GM21619 (cell line): ENCODE results near the gene PPP1R12B.
"Not testable (repeated sequence)": the region's sequence is repeated elsewhere in the genome, so short reads cannot be mapped to it uniquely, and the experiment has no call there.

Source experiments
- ATAC-seq: cut with Tn5 transposase; IDR thresholded peaks from one replicate; pipeline ENCODE4 v1.9.1; 2021; ENCODE audit not compliant: unreplicated experiment

PPP1R12B gene

DNA sequence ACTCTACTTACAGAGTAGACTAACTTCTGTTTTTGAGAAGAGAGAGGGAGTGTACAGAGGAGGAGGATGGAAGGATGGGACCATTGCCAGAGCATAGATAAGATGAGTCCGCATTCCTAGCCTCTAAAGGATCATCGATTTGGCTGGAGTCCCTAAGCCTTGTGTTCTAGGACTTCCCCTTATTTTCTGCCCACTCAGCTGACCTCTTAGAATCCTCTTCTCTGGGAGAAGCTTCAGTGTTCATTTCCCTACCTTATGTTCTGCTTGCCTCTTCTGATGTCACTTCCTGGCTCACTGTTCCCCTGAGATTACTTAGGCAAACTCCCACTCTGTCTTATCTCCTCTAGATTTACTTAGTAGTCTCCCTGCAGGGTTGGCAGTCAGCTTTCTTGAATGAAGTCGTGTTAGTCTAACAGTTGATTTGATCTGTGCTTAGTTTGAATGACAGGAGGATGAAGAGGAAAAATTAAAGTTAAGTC, 205.1 kb downstream of the PPP1R12B start:
- ATAC-seq: peak; percentile 60

- ATAC-seq: not testable (repeated sequence)
Measured at GRCh38 chr1:202554619-202555018, 206.1 kb downstream of the PPP1R12B start.

DNA sequence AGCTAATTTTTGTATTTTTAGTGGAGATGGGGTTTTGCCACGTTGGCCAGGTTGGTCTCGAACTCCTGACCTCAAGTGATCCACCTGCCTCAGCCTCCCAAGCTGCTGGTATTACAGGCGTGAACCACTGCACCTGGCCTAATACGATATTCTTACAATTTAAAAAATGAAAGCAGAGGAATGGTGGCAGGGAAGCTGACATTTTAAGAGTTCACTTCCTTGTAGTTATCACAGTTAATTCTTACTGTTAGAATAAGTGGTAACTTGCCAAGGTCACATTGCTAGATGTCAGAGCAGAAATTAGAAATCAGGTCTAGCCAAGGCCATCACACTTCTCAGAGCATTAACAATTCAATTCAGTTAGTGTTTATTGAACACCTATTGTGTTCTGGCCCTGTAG, 207.5 kb downstream of the PPP1R12B start:
- ATAC-seq: not testable (repeated sequence)

DNA sequence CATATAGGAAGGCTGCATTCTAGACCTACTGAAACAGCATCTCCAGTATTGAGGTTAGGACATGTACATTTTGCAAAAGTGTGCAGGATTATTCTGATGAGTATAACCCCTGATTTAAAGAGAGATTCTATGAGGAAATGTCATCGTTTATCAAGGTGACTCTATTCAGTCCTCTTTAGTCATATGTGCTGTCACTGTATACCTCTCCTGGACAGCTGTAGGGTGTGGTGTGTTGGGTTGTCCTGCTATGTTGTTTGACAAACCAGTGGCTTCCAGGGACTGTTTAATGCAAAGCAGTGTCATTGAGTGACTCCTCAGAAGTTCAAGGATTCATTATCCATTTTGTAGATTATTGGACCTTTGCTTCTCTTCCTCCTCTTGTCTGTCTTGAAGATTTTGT, 209.2 kb downstream of the PPP1R12B start:
- ATAC-seq: not testable (repeated sequence)

- no peak for ATAC-seq
Measured at GRCh38 chr1:202561240-202561639, 212.7 kb downstream of the PPP1R12B start.

DNA sequence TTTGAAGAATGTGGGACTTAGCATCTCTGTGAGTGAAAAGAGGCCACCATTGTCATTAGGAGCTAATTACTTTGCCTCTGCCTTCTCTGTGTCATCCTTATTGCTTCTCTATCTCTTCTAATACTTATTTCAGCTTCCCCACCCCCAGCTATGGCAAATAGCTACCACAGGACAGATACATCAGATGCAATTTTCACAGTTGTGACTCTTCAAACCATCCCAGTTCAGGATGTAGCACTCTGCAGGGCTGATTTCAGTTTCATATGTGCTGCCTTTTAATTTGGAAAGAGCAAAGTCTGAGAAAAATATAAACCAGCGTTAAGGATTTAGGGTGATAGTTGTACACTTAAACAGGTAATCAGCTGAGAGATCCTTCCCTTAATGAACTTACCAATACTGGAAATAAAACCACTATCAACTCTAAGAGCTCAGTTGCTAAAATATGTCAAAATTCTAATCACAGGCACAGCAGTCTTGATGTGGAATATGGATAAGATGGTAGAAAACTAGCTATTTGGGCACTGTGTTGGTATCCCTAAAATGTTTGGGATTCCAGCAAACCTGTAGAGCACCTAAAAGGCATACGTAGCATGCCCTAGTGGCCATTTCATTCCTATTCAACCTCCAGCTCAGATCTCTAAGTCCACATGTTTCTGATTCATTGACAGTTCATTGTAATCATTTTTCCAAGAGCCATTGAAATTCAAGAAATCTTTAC, 213.4 kb downstream of the PPP1R12B start:
- no peak for ATAC-seq

DNA sequence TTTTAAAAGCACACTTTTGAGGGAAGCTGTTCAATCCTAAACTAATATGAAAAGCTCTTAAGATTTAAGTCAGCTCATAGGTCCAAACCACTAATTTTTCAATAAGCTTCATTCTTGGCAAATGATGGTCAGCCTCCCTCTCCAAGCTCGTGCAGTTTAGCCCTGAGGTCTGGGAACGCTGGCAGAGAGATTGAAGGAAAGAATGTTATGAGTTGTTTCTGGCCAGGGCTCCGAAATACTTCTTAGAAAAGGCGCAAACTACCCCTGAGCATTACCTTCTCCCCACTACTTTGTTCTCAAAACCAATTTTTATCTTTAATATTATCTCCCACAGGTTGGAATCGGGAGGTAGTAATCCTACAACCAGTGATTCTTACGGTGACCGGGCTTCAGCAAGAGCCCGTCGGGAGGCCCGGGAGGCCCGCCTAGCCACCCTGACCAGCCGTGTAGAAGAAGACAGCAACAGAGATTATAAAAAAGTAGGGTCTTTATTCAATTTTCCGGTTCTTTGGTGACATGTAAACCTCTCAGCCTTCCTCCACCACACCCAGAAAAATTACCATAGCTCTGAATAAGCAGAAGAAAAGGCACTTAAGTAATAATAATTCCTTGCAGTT, 214.1 kb downstream of the PPP1R12B start:
- no peak for ATAC-seq

DNA sequence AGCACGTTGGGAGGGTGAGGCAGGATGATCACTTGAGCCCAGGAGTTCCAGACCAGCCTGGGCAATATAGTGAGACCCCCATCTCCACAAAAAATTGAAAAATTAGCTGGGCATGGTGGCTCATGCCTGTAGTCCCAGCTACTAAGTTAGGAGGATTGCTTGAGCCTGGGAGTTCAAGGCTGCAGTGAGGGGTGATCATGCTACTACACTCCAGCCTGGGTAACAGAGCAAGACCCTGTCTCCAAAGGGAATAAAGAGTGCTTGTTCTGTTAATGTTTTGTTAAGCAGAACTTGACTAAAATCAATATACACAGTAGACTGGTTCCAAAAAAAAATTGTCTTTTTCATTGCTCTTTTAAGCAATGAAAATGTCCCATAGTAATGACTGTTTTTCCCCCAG, 215.3 kb downstream of the PPP1R12B start:
- ATAC-seq: no peak

DNA sequence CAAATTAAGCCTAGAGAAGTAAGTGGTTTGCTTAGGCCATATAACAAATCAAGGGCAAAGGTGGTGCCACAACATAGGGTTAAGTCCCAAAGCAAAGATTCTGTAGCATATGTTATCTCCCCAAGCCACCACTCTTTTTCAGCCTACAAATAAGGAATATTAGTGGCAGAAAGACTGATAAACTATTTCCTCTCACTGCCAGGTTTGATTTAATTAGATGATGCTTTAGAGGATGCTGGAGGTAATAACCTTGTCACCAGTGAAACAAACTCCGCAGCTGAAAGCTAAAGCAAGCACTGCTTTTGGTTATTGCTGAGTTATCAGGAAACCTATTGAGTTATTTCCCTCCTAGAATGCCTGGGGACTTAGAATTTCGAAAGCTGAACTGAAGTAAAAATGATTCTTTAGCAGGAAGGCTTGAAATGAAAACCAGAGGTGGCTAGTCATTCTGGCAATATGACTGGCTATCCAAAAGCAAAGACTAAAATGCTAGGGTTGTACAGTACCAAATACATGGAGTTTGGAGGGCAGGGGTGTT, 216.5 kb downstream of the PPP1R12B start:
- ATAC-seq: no peak

DNA sequence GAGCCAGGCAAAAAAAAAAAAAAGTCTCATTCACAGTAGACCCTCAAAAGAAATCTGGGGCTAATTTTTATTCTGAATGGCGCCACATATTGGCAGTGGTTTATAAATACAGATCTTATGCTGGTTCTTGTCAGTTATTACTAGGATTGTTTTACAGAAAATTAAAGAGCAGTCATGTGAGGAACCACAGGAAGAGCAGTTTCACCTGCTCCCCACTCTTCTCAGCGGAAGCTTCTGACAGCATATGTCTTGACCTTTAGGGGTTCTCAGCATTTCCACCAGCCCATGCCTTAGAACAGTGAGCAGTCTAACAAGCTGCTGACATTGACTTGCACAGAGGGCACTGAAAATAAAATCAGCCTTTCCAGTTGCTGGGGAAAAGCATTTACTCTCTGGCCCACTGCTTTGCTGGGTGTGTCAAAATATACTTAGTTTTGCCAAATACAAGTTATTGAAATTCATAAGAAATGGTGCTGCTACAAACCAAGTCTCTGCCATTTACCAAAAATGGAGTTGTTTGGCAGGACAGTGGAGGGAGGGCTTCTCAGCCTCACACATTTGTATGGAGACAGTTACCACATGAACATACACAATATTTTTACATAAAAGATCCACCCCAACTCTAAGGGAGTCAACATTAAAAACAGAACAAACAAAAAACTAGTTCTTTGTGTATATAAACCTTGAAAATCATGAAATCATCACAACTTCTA, 217.5 kb downstream of the PPP1R12B start:
- ATAC-seq: peak; percentile 86

DNA sequence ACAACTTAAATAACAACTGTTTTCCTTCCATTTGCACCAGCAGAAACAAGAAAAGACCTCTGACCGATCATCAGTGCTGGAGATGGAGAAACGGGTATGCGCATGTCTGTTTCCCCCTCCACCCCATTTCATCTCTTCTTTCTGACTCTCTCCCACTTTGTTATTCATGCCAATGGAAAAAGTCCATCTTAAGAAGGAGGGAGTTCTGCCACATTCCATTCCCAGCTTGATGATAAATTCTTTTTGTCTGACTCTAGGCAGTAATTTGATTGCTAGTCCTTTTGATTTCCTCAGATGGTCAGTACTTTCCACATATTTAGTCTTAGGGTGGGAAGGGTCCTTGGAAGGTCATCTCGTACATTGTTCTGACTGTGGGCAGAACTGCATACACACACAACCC, 219.2 kb downstream of the PPP1R12B start:
- ATAC-seq: no peak

DNA sequence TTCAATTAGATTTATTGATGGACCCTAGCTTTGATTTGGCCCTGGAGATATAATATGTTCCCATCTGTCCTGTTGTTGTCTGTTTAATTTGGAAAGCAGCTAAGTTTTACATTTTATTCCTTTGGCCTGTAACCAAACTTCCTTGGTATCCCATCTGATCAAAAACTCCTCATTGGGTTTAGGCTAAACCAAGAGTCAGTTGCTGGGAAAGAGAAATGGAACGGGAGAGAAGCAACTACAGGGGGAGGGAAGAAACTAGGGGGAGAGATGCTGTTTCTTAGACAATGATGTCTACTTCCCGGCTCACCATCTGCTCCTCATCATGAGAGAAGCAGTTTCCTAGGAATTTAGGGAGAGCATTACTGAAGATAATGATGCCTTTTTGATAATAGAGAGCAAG, 219.9 kb downstream of the PPP1R12B start:
- no peak for ATAC-seq

GRCh38 chr1:202568826-202569225, 220.3 kb downstream of the PPP1R12B start:
- ATAC-seq: no peak

DNA sequence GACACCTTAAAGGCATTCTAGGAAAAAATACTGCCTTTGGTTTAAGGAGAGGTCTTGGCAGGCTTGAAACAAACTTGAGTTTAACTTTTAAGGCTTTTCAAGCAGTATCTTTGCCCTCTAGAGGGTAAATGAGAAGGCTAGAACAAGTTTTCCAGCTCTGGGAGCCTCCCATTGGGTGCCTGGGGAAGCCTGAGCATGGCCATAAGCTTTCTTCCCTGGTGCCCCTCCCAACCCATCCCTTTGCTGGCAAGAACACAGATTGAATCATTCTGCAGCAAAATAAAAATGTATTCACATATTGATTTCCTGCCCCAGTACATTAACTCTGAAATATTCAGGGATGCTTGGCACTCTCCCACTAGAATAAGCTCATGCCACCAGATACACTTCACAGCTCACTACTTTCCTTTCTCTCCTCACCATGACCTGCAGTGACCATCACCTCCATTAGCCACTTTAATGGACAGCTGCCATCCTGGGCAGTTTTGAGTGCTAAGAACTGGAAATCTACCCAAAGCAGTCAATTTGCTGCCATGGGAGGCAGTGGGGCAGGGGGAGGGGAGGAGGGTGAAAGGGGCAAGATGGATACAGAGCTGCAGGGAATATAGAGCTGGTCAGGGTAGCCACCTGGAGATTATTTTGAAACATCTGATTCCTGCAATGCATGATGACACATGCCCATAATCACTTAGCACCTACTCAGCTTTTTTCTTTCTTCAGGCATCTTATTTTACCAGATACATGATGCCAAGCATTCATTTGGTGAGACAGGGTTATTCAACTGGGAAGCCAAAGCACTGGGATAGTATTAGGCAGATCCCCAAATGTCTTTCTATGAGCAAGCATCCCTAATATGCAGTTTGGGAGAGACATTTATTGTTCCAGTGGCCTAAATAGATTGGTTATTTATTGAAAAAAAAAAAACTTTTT, 221.2 kb downstream of the PPP1R12B start:
- no peak for ATAC-seq

GRCh38 chr1:202571719-202572339, 223.3 kb downstream of the PPP1R12B start:
- no peak for ATAC-seq

GRCh38 chr1:202572867-202573266, 224.4 kb downstream of the PPP1R12B start:
- ATAC-seq: no peak

DNA sequence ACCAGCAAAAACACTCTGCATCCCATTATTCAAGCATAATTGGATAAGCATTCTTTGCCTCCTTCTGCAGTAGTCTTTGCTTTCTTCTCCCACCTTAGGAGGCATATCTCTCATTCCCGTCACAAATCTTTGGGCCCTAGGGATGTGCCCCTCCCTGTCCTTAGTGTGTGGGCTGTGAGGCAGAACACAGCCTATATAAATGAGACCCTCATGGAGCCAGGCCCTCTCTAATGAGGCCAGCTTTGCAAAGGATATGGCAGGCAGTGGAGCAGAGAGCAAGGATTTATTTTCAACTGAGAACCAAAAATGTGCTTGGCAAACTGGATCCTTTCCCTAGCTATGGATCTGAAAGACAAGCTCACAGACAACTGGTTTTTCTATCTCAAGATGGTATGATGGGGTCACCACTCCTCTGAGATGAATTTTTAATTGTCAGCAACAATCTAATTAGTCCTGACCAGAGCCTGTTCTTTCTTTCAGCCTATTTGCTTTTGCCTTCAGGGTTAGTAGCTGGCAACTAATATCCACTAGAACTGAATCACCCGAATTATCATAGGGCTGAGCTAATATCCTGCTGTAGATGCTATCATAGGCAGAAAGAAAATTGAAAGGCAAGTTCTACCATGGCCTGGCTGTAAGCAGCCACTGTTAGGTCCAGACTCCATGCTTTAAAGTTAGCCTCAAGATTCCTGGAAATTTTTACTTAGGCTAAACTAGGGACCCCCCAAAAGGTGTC, 227.6 kb downstream of the PPP1R12B start:
- no peak for ATAC-seq

DNA sequence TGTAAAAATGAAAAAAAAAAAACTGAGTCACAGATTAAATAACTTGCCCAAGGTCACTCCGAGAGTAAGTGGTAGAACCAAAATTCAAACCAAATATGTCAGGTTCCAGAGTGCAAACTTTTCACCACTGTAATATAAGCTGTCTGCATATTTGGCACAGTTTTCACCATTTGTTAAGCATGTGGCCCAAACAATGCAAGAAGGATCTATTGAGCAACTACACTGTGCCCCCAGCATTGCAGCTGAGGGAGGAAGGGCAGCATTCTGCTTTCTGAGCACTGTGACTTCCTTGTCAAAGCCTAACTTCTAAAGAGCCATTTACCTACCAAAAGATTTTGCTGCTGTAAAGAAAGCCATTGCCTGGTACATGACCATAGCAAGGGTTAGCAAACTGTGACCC, 228.3 kb downstream of the PPP1R12B start:
- no peak for ATAC-seq

DNA sequence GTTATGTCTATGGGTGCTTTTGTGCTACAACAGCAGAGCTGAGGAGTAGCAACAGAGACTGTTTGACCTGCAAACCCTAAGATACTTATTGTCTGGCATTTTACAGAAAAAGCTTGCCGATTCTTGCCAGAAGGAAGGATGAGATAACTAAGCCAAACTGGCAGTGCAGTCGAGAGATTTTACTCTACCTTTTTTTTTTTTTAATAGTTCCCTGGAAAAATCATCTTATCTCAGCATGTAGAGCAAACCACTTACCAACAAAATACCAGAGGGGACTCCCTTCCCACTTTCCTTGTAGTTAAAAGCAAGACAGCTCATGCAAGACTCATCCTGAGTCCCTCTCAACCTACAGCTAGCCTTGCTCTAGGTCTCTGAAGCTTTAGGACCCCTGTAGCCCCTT, 228.9 kb downstream of the PPP1R12B start:
- ATAC-seq: no peak
